ENCODE results near the gene NFASC.

Gene NFASC

GRCh38 chr1:204962742-204963632, 92.3 kb downstream of the NFASC start:
- DNase-seq: no peak

- no peak for DNase-seq
Observed at GRCh38 chr1:204967451-204967850, 96.8 kb downstream of the NFASC start.

- DNase-seq: no peak
Observed at GRCh38 chr1:204968135-204968534, 97.5 kb downstream of the NFASC start.

GRCh38 chr1:204968951-204969350, 98.3 kb downstream of the NFASC start:
- no peak for DNase-seq

GRCh38 chr1:204970937-204971336, 100.3 kb downstream of the NFASC start:
- DNase-seq: no peak

GRCh38 chr1:204971517-204972336, 101.1 kb downstream of the NFASC start:
- DNase-seq: no peak

GRCh38 chr1:204972426-204972825, 101.8 kb downstream of the NFASC start:
- DNase-seq: no peak

- no peak for DNase-seq
Observed at GRCh38 chr1:204973449-204973848, 102.8 kb downstream of the NFASC start.

GRCh38 chr1:204974327-204974726, 103.7 kb downstream of the NFASC start:
- DNase-seq: no peak

- DNase-seq: no peak
Observed at GRCh38 chr1:204975021-204975420, 104.4 kb downstream of the NFASC start.

- peak; percentile 18 for DNase-seq
Observed at GRCh38 chr1:204975568-204976235, 105.0 kb downstream of the NFASC start.

GRCh38 chr1:204976646-204977045, 106.0 kb downstream of the NFASC start:
- no peak for DNase-seq

- no peak for DNase-seq
Observed at GRCh38 chr1:204977318-204977717, 106.7 kb downstream of the NFASC start.

- no peak for DNase-seq
Observed at GRCh38 chr1:204978782-204979181, 108.1 kb downstream of the NFASC start.

GRCh38 chr1:204979306-204979705, 108.6 kb downstream of the NFASC start:
- DNase-seq: no peak

GRCh38 chr1:204979891-204980649, 109.4 kb downstream of the NFASC start:
- DNase-seq: no peak

- DNase-seq: no peak
Observed at GRCh38 chr1:204980840-204981405, 110.3 kb downstream of the NFASC start.

- DNase-seq: no peak
Observed at GRCh38 chr1:204983136-204983535, 112.5 kb downstream of the NFASC start.

- DNase-seq: no peak
Observed at GRCh38 chr1:204983881-204984280, 113.2 kb downstream of the NFASC start.

- no peak for DNase-seq
Observed at GRCh38 chr1:204984499-204984898, 113.8 kb downstream of the NFASC start.

- DNase-seq: no peak
Observed at GRCh38 chr1:204986181-204986580, 115.5 kb downstream of the NFASC start.

- no peak for DNase-seq
Observed at GRCh38 chr1:204987689-204988088, 117.0 kb downstream of the NFASC start.
